H9 (cell line): Measurements from ENCODE around the gene PFN1. TPM values are rescaled to one million over a fixed set of nuclear protein-coding genes. Genes with fewer than 3 reads are reported as not detected.

Source experiments
- DNase-seq: peaks from one replicate; pipeline ENCODE4 v3.0.0-alpha.2; 2017
- H2AFZ ChIP-seq: one replicate; pipeline ENCODE4 v1.6.1; 2013; ENCODE audit warnings: mild to moderate bottlenecking, low read length, control low read depth, moderate library complexity
- H2AK5ac ChIP-seq: 2 replicates; pipeline ENCODE4 v1.6.1; 2013; ENCODE audit warnings: low read length, control low read depth, mixed read lengths; ENCODE audit not compliant: insufficient read length
- H2BK120ac ChIP-seq: one replicate; pipeline ENCODE4 v1.6.1; 2013; ENCODE audit warnings: low read depth, mild to moderate bottlenecking, low read length, control low read depth, inconsistent platforms; ENCODE audit not compliant: poor library complexity, severe bottlenecking
- H2BK12ac ChIP-seq: 2 replicates; pipeline ENCODE4 v1.6.1; 2013; ENCODE audit warnings: low read length, control low read depth, mixed read lengths, low read depth; ENCODE audit not compliant: insufficient read length
- H2BK15ac ChIP-seq: 2 replicates; pipeline ENCODE4 v1.6.1; 2013; ENCODE audit warnings: low read depth, low read length, control low read depth
- H2BK20ac ChIP-seq: one replicate; pipeline ENCODE4 v1.6.1; 2013; ENCODE audit warnings: low read depth, mild to moderate bottlenecking, low read length, control low read depth, inconsistent platforms; ENCODE audit not compliant: poor library complexity, severe bottlenecking
- H2BK5ac ChIP-seq: 2 replicates; pipeline ENCODE4 v1.6.1; 2013; ENCODE audit warnings: low read length, control low read depth, mixed read lengths; ENCODE audit not compliant: insufficient read length
- H3K14ac ChIP-seq: 2 replicates; pipeline ENCODE4 v1.6.1; 2013; ENCODE audit warnings: low read length, control low read depth; ENCODE audit not compliant: insufficient read depth
- H3K18ac ChIP-seq: 2 replicates; pipeline ENCODE4 v1.6.1; 2013; ENCODE audit warnings: low read depth, mild to moderate bottlenecking, mixed read lengths, low read length, control low read depth; ENCODE audit not compliant: insufficient read length
- H3K23ac ChIP-seq: 2 replicates; pipeline ENCODE4 v1.6.1; 2013; ENCODE audit warnings: low read length, control low read depth, mixed read lengths, low read depth; ENCODE audit not compliant: insufficient read length
- H3K23me2 ChIP-seq: 2 replicates; pipeline ENCODE4 v1.6.1; 2013; ENCODE audit warnings: low read depth, mild to moderate bottlenecking, mixed read lengths, low read length, control low read depth; ENCODE audit not compliant: insufficient read length, poor library complexity, severe bottlenecking
- H3K27ac ChIP-seq: 2 replicates; pipeline ENCODE4 v1.5.1; 2013; ENCODE audit warnings: low read length, control low read depth, mixed read lengths, low read depth; ENCODE audit not compliant: insufficient read length
- H3K27me3 ChIP-seq: 2 replicates; pipeline ENCODE4 v1.6.1; 2013; ENCODE audit warnings: low read length, control low read depth, inconsistent platforms; ENCODE audit not compliant: insufficient read depth
- H3K4ac ChIP-seq: 2 replicates; pipeline ENCODE4 v1.6.1; 2013; ENCODE audit warnings: low read depth, mild to moderate bottlenecking, control low read depth, inconsistent platforms, low read length, moderate library complexity
- H3K4me1 ChIP-seq: 2 replicates; pipeline ENCODE4 v1.6.1; 2013; ENCODE audit warnings: low read length, control low read depth, inconsistent platforms; ENCODE audit not compliant: insufficient read depth
- H3K4me2 ChIP-seq: 2 replicates; pipeline ENCODE4 v1.6.1; 2013; ENCODE audit warnings: low read length, control low read depth, mixed read lengths; ENCODE audit not compliant: insufficient read length, insufficient read depth
- H3K56ac ChIP-seq: 2 replicates; pipeline ENCODE4 v1.6.1; 2013; ENCODE audit warnings: low read depth, mild to moderate bottlenecking, mixed read lengths, low read length, control low read depth; ENCODE audit not compliant: insufficient read length
- H3K79me1 ChIP-seq: 2 replicates; pipeline ENCODE4 v1.6.1; 2013; ENCODE audit warnings: low read depth, mild to moderate bottlenecking, moderate library complexity, low read length, control low read depth, inconsistent platforms; ENCODE audit not compliant: insufficient read depth, poor library complexity, severe bottlenecking
- H3K79me2 ChIP-seq: 2 replicates; pipeline ENCODE4 v1.6.1; 2013; ENCODE audit warnings: low read length, control low read depth, inconsistent platforms; ENCODE audit not compliant: insufficient read depth
- H3K9ac ChIP-seq: 2 replicates; pipeline ENCODE4 v1.6.1; 2013; ENCODE audit warnings: low read length, control low read depth, mixed read lengths; ENCODE audit not compliant: insufficient read length; ENCODE audit errors: extremely low read depth
- H3K9me3 ChIP-seq: one replicate; pipeline ENCODE4 v1.6.1; 2013; ENCODE audit warnings: low read depth, low read length, inconsistent platforms; ENCODE audit not compliant: control insufficient read depth
- H3T11ph ChIP-seq: one replicate; pipeline ENCODE4 v1.6.1; 2013; ENCODE audit warnings: mild to moderate bottlenecking, low read length, control low read depth, inconsistent platforms
- H4K20me1 ChIP-seq: one replicate; pipeline ENCODE4 v1.6.1; 2013; ENCODE audit not compliant: control insufficient read depth, insufficient read length, insufficient read depth
- H4K5ac ChIP-seq: 2 replicates; pipeline ENCODE4 v1.6.1; 2013; ENCODE audit warnings: low read depth, mild to moderate bottlenecking, mixed read lengths, low read length, control low read depth; ENCODE audit not compliant: insufficient read length
- H4K8ac ChIP-seq: replicated peaks from 2 replicates; pipeline ENCODE4 v1.6.1; 2013; ENCODE audit warnings: low read length, control low read depth, mixed read lengths, low read depth; ENCODE audit not compliant: insufficient read length
- H4K91ac ChIP-seq: 2 replicates; pipeline ENCODE4 v1.6.1; 2013; ENCODE audit warnings: low read depth, mild to moderate bottlenecking, moderate library complexity, mixed read lengths, low read length, control low read depth; ENCODE audit not compliant: insufficient read length
- H3K27ac Mint-ChIP-seq, 3 experiments: 2 replicates in 2 of 3; 3 replicates in 1 of 3; pipeline ENCODE4 v1.8.0; 2020 to 2021; ENCODE audit warnings: mixed read lengths in 3 of 3, mild to moderate bottlenecking in 1 of 3, moderate library complexity in 1 of 3
- H3K27me3 Mint-ChIP-seq: 2 replicates; pipeline ENCODE4 v1.8.0; 2021; ENCODE audit warnings: low read depth, mild to moderate bottlenecking, moderate library complexity, mixed read lengths
- H3K36me3 Mint-ChIP-seq, 3 experiments: 2 replicates in 2 of 3; 3 replicates in 1 of 3; pipeline ENCODE4 v1.8.0; 2020 to 2021; ENCODE audit warnings: low read depth in 3 of 3, mixed read lengths in 3 of 3; ENCODE audit not compliant: insufficient read depth in 1 of 3
- H3K4me1 Mint-ChIP-seq, 2 experiments: 2 replicates each; pipeline ENCODE4 v1.8.0; 2020; ENCODE audit warnings: mixed read lengths in 2 of 2
- H3K4me3 Mint-ChIP-seq, 2 experiments: 2 replicates in 1 of 2; 3 replicates in 1 of 2; pipeline ENCODE4 v1.8.0; 2020 to 2021; ENCODE audit warnings: mild to moderate bottlenecking in 2 of 2, mixed read lengths in 2 of 2, moderate library complexity in 1 of 2
- H3K9me3 Mint-ChIP-seq, 2 experiments: 2 replicates in 1 of 2; 3 replicates in 1 of 2; pipeline ENCODE4 v1.8.0; 2020; ENCODE audit warnings: mild to moderate bottlenecking in 2 of 2, mixed read lengths in 2 of 2, moderate library complexity in 1 of 2
- CTCF ChIP-seq: fragments of 200-600 bp; sonication (generic); conservative IDR thresholded peaks from 3 replicates; pipeline ENCODE4 v1.8.0; 2021; ENCODE audit warnings: antibody characterized with exemption, mild to moderate bottlenecking
- WGBS: extraction: QIAGEN DNeasy Blood & Tissue Kit; methylation state at CpG from one replicate; pipeline ENCODE4 v1.1.7; 2013; ENCODE audit warnings: missing lambda C conversion rate, low lambda C conversion rate, mixed read lengths; ENCODE audit not compliant: insufficient read length; ENCODE audit errors: extremely low coverage; 5-methylcytosine and 5-hydroxymethylcytosine counted together
- total RNA-seq: library from RNA; stranded (reverse); gene quantifications from 2 replicates; pipeline ENCODE4 v1.2.1, GENCODE V29; 2021

The PFN1 gene
- total RNA-seq, 1 experiment from 2014 or later, result 1,149 TPM

GRCh38 chr17:4980644-4981216 lies 32.4 kb upstream of the PFN1 start:
- no peak overlapping the region for H3K18ac ChIP-seq
- H2AFZ ChIP-seq, result no peak overlapping the region
- no peak overlapping the region for H3K4me2 ChIP-seq
- no peaks in the 10 kb centered on the region for H3K9me3 ChIP-seq
- no peaks in the 10 kb centered on the region for H3K9me3 Mint-ChIP-seq
- peak overlapping the region in 1 of 3 experiments; percentile 66; a peak in 1 of 7 replicates for H3K27ac Mint-ChIP-seq
- H3K4me1 Mint-ChIP-seq, result peaks cover 7 to 10% of the 10 kb centered on the region in 2 experiments
- H3K36me3 Mint-ChIP-seq, result peaks cover 0 to 32% (median 4%) of the 10 kb centered on the region in 3 experiments; a peak in 3 of 7 replicates
- peak overlapping the region in 1 of 2 experiments; percentile 52; a peak in 2 of 5 replicates for H3K4me3 Mint-ChIP-seq
- no peak overlapping the region for H3K14ac ChIP-seq
- no peak overlapping the region for H2BK12ac ChIP-seq
- H4K20me1 ChIP-seq, result no peaks in the 10 kb centered on the region
- H3K23ac ChIP-seq, result no peak overlapping the region
- no peak overlapping the region for H2BK20ac ChIP-seq
- no peak overlapping the region for H2BK5ac ChIP-seq
- TF ChIP-seq CTCF, result peak; percentile 81
- no peak overlapping the region for H4K8ac ChIP-seq
- H3K9ac ChIP-seq, result no peak overlapping the region
- no peak overlapping the region for H3T11ph ChIP-seq
- H3K27ac ChIP-seq, result no peak overlapping the region
- no peak overlapping the region for H4K91ac ChIP-seq
- H3K79me2 ChIP-seq, result no peaks in the 10 kb centered on the region
- no peak overlapping the region for H2BK15ac ChIP-seq
- H3K79me1 ChIP-seq, result no peaks in the 10 kb centered on the region
- H3K56ac ChIP-seq, result no peak overlapping the region
- H3K23me2 ChIP-seq, result no peaks in the 10 kb centered on the region
- peaks cover 73% of the 10 kb centered on the region for H3K27me3 Mint-ChIP-seq
- WGBS, result no CpG with 5 or more reads among the region's 6 CpGs
- DNase-seq, result peak; percentile 72
- H3K4me1 ChIP-seq, result peaks cover 4% of the 10 kb centered on the region; the same call in 1 of the 2 replicates
- H3K27me3 ChIP-seq, result peaks cover 12% of the 10 kb centered on the region; the same call in 1 of the 2 replicates
- H2AK5ac ChIP-seq, result no peak overlapping the region
- H4K5ac ChIP-seq, result no peak overlapping the region
- H3K4ac ChIP-seq, result no peak overlapping the region
- H2BK120ac ChIP-seq, result no peak overlapping the region
